Tibial nerve (tissue), 4 donors: ENCODE data around the gene OPTC.

Experiments
- CTCF ChIP-seq, 5 experiments: fragments of 200-600 bp in 3 of 5; fragments of 450-650 bp in 2 of 5; sonication (generic) in 3 of 5; IDR thresholded peaks; one replicate each; pipeline ENCODE4 v1.5.1; 2016 to 2019; ENCODE audit warnings: antibody characterized with exemption in 5 of 5, mild to moderate bottlenecking in 3 of 5, moderate library complexity in 2 of 5
- EP300 ChIP-seq, 2 donors: sonication (generic); formaldehyde crosslinking; IDR thresholded peaks; one replicate each; pipeline ENCODE4 v1.6.1; 2017; ENCODE audit warnings: antibody characterized with exemption in 2 of 2, mild to moderate bottlenecking in 1 of 2
- POLR2A ChIP-seq, 2 donors: fragments of 450-650 bp; IDR thresholded peaks; one replicate each; pipeline ENCODE4 v1.6.1; 2017; ENCODE audit warnings: antibody characterized with exemption in 2 of 2, mild to moderate bottlenecking in 2 of 2, moderate library complexity in 2 of 2

GRCh38 chr1:203544978-203545816 is 51.2 kb downstream of the OPTC start:
- TF ChIP-seq CTCF (IDR thresholded peaks at IDR 0.05): no peak
- no peak for TF ChIP-seq POLR2A (IDR thresholded peaks at IDR 0.05)
- TF ChIP-seq EP300 (IDR thresholded peaks at IDR 0.05): no peak
